Uterus (tissue), 4 donors: Measurements from ENCODE around the gene AMOTL1. TPM values are rescaled to one million over a fixed set of nuclear protein-coding genes. Genes with fewer than 3 reads are reported as not detected.
A peak's percentile ranks its signal among the peaks of the same experiment; 100 is the strongest.

ENCODE experiments used
- DNase-seq, 2 donors: peaks; one replicate each; pipeline ENCODE4 v3.0.0-alpha.2; 2019 to 2020
- H3K27ac ChIP-seq, 2 donors: fragments of 200-600 bp; sonication (generic); 1 replicate in 1 of 2; 2 replicates in 1 of 2; pipeline ENCODE4 v1.5.1; 2016 to 2018
- H3K27me3 ChIP-seq, 2 donors: fragments of 200-600 bp; sonication (generic); one replicate each; pipeline ENCODE4 v1.5.1; 2018 to 2019; ENCODE audit warnings: control low read depth in 1 of 2
- H3K36me3 ChIP-seq, 2 donors: fragments of 200-600 bp; sonication (generic); one replicate each; pipeline ENCODE4 v1.5.1; 2019; ENCODE audit warnings: control low read depth in 1 of 2
- H3K4me1 ChIP-seq, 2 donors: fragments of 200-600 bp; sonication (generic); one replicate each; pipeline ENCODE4 v1.5.1; 2018 to 2019; ENCODE audit warnings: control low read depth in 1 of 2
- H3K4me3 ChIP-seq, 2 donors: fragments of 200-600 bp; sonication (generic); 1 replicate in 1 of 2; 2 replicates in 1 of 2; pipeline ENCODE4 v1.5.1; 2018 to 2019; ENCODE audit warnings: mild to moderate bottlenecking in 1 of 2
- H3K9me3 ChIP-seq, 2 donors: fragments of 200-600 bp; sonication (generic); one replicate each; pipeline ENCODE4 v1.5.1; 2019; ENCODE audit warnings: control low read depth in 1 of 2
- CTCF ChIP-seq, 4 experiments: fragments of 200-600 bp in 2 of 4; fragments of 450-650 bp in 2 of 4; sonication (generic) in 2 of 4; IDR thresholded peaks; one replicate each; pipeline ENCODE4 v1.5.1; 2016 to 2019; ENCODE audit warnings: antibody characterized with exemption in 4 of 4, mild to moderate bottlenecking in 2 of 4, moderate library complexity in 1 of 4
- POLR2A ChIP-seq, 2 donors: fragments of 450-650 bp; IDR thresholded peaks; one replicate each; pipeline ENCODE4 v1.6.1; 2016; ENCODE audit warnings: antibody characterized with exemption in 2 of 2, mild to moderate bottlenecking in 1 of 2, moderate library complexity in 1 of 2
- intact Hi-C: fragments of 100-400 bp; cut with DNase I; formaldehyde crosslinking; loops from one replicate; pipeline ENCODE4 v1.15.1; 2023; ENCODE audit warnings: low total_unique reads
- total RNA-seq, 4 donors: library from RNA; depleted of rRNA in 3 of 4; stranded (reverse); fragments of >200 nt in 3 of 4; gene quantifications; one replicate each; pipeline versions ENCODE4 v1.1.0 to v1.2.4, GENCODE V29; 2014 to 2023
- donor health status: DM: yes; HTN: yes; CAD: no.

Gene AMOTL1
- total RNA-seq, 4 donors from 2014 or later = 20.6 to 107 (median 41.5) TPM

GRCh38 chr11:94840209-94840608, 72.1 kb downstream of the AMOTL1 start:
- no peak overlapping the region for H3K4me3 ChIP-seq
- DNase-seq = no peak
- TF ChIP-seq POLR2A (IDR thresholded peaks at IDR 0.05) (no peak), CTCF (IDR thresholded peaks at IDR 0.05) (no peak)
- H3K27ac ChIP-seq = peak overlapping the region; percentile 19
- intact Hi-C loops = no loop called here
- no peaks in the 10 kb centered on the region for H3K9me3 ChIP-seq
- H3K4me1 ChIP-seq = no peaks in the 10 kb centered on the region
- H3K27me3 ChIP-seq = no peaks in the 10 kb centered on the region
- no peaks in the 10 kb centered on the region for H3K36me3 ChIP-seq

GRCh38 chr11:94844031-94844430, 75.9 kb downstream of the AMOTL1 start:
- H3K27me3 ChIP-seq = no peaks in the 10 kb centered on the region
- intact Hi-C loops = no loop called here
- H3K9me3 ChIP-seq = no peaks in the 10 kb centered on the region
- no peak overlapping the region for H3K27ac ChIP-seq
- TF ChIP-seq POLR2A (IDR thresholded peaks at IDR 0.05) (no peak), CTCF (IDR thresholded peaks at IDR 0.05) (no peak)
- no peaks in the 10 kb centered on the region for H3K4me1 ChIP-seq
- no peak overlapping the region for H3K4me3 ChIP-seq
- no peaks in the 10 kb centered on the region for H3K36me3 ChIP-seq
- DNase-seq = no peak

DNA sequence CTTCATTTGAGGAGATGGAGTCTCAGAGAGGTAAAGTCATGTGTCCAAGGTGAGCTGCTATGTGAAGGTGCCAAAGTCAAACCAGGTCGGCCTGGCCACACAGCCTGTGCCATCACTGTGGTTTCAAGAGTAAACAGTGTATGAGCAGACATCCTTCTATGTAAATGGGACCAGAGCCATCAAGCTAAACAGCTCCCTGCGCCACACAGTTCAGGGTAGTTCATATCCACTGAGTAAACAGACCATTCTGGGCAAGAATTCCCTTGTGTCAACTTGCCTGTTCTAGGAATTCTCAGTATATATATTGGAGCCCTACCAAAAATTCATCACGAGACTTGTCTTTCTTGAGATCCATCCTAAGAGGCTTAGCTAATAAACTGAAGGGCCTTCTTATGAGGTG, 77.5 kb downstream of the AMOTL1 start:
- Histone ChIP-seq H3K27ac (no peak overlapping the region), H3K27me3 (no peaks in the 10 kb centered on the region), H3K36me3 (no peaks in the 10 kb centered on the region), H3K4me3 (no peak overlapping the region), H3K4me1 (no peaks in the 10 kb centered on the region), H3K9me3 (no peaks in the 10 kb centered on the region)
- TF ChIP-seq POLR2A (IDR thresholded peaks at IDR 0.05) = no peak
- no peak for TF ChIP-seq CTCF (IDR thresholded peaks at IDR 0.05)
- intact Hi-C loops = no loop called here
- no peak for DNase-seq

DNA sequence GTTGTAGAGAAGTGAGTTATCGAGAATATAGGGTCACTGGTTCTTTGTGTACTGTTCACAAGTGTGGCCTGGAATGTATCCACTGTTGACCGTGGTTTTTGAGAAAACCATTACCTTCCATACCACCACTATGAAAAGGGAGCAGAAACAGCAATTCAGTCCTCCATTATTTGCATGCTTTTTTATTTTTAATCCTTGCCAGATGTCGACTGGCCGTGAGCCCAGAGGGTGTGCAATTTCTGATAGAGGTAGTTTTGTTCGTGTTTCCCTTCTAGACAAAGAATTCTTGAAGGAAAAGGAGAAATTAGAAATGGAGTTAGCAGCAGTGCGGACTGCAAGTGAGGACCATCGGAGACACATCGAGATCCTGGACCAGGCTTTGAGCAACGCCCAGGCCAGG, 81.7 kb downstream of the AMOTL1 start:
- no peaks in the 10 kb centered on the region for H3K9me3 ChIP-seq
- intact Hi-C loops = no loop called here
- peak overlapping the region in 1 of 2 donors; percentile 2 for H3K27ac ChIP-seq

More for the DNA sequence above, 81.7 kb downstream of the AMOTL1 start:
- H3K36me3 ChIP-seq = no peaks in the 10 kb centered on the region
- no peak for TF ChIP-seq CTCF (IDR thresholded peaks at IDR 0.05)
- no peak for TF ChIP-seq POLR2A (IDR thresholded peaks at IDR 0.05)
- H3K4me1 ChIP-seq = no peaks in the 10 kb centered on the region
- no peak overlapping the region for H3K4me3 ChIP-seq
- no peaks in the 10 kb centered on the region for H3K27me3 ChIP-seq
- DNase-seq = peak; percentile 35 to 55
